SK-N-MC (cell line): ENCODE measurements around the gene PIM3.

ENCODE experiments used
- FOXP2 ChIP-seq: optimal IDR thresholded peaks from 2 replicates; pipeline ENCODE3; 2011; ENCODE audit warnings: mild to moderate bottlenecking, moderate library complexity; ENCODE audit not compliant: insufficient read depth; ENCODE audit errors: extremely low read length, control extremely low read depth
- POLR2AphosphoS5 ChIP-seq: IDR thresholded peaks from 2 replicates; pipeline ENCODE4 v1.6.1; 2012; ENCODE audit warnings: mild to moderate bottlenecking, low read depth, low read length, borderline replicate concordance

GRCh38 chr22:49921508-49922278 lies 38.9 kb upstream of the PIM3 start:
- TF ChIP-seq POLR2AphosphoS5 (no peak), FOXP2 (no peak)
